Cardiac fibroblast (primary cell): ENCODE measurements around the gene PFKL.

ENCODE experiments used
- DNase-seq, 2 donors: peaks; one replicate each; pipeline versions ENCODE4 v3.0.0 to v3.0.0-alpha.2; 2010; ENCODE audit warnings: low read depth in 2 of 2
- H3K4me3 ChIP-seq, 2 donors: replicated peaks in 1 of 2; 1 replicate in 1 of 2; 2 replicates in 1 of 2; pipeline ENCODE4 v1.5.1; 2011; ENCODE audit warnings: low read depth in 2 of 2, low read length in 2 of 2, mild to moderate bottlenecking in 2 of 2, moderate library complexity in 1 of 2
- CTCF ChIP-seq: IDR thresholded peaks from one replicate; pipeline ENCODE4 v1.5.1; 2011; ENCODE audit warnings: low read depth, mild to moderate bottlenecking, low read length, inconsistent platforms

Gene PFKL

GRCh38 chr21:44317871-44318270, 18.0 kb downstream of the PFKL start:
- H3K4me3 ChIP-seq, result no peak overlapping the region
- TF ChIP-seq CTCF, result no peak
- no peak for DNase-seq

- no peak for TF ChIP-seq CTCF
Observed at GRCh38 chr21:44318489-44319285, 18.8 kb downstream of the PFKL start.

GRCh38 chr21:44319407-44320065, 19.7 kb downstream of the PFKL start:
- DNase-seq, result no peak
- TF ChIP-seq CTCF, result no peak
- no peak overlapping the region for H3K4me3 ChIP-seq

More at GRCh38 chr21:44318489-44319285, 18.8 kb downstream of the PFKL start:
- H3K4me3 ChIP-seq, result no peak overlapping the region
- no peak for DNase-seq

GRCh38 chr21:44320847-44321246, 21.0 kb downstream of the PFKL start:
- TF ChIP-seq CTCF, result no peak

GRCh38 chr21:44321846-44322450, 22.1 kb downstream of the PFKL start:
- DNase-seq, result no peak
- no peak for TF ChIP-seq CTCF

More at GRCh38 chr21:44320847-44321246, 21.0 kb downstream of the PFKL start:
- no peak overlapping the region for H3K4me3 ChIP-seq
- DNase-seq, result no peak

GRCh38 chr21:44322621-44323325, 22.9 kb downstream of the PFKL start:
- H3K4me3 ChIP-seq, result no peak overlapping the region
- DNase-seq, result no peak
- no peak for TF ChIP-seq CTCF

More at GRCh38 chr21:44321846-44322450, 22.1 kb downstream of the PFKL start:
- no peak overlapping the region for H3K4me3 ChIP-seq
